GM19395 (cell line): Measurements from ENCODE around the gene ADPRS.

Experiments
- ATAC-seq: cut with Tn5 transposase; IDR thresholded peaks from one replicate; pipeline ENCODE4 v1.9.1; 2021; ENCODE audit warnings: mild to moderate bottlenecking, moderate library complexity; ENCODE audit not compliant: unreplicated experiment

ADPRS gene, protein sequence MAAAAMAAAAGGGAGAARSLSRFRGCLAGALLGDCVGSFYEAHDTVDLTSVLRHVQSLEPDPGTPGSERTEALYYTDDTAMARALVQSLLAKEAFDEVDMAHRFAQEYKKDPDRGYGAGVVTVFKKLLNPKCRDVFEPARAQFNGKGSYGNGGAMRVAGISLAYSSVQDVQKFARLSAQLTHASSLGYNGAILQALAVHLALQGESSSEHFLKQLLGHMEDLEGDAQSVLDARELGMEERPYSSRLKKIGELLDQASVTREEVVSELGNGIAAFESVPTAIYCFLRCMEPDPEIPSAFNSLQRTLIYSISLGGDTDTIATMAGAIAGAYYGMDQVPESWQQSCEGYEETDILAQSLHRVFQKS

GRCh38 chr1:36088577-36089392, at the start of gene ADPRS:
TSS of gene ADPRS (plus strand) at chr1:36088892. CDS start at chr1:36088905, 13 bp downstream.
- peak; percentile 83 for ATAC-seq

DNA sequence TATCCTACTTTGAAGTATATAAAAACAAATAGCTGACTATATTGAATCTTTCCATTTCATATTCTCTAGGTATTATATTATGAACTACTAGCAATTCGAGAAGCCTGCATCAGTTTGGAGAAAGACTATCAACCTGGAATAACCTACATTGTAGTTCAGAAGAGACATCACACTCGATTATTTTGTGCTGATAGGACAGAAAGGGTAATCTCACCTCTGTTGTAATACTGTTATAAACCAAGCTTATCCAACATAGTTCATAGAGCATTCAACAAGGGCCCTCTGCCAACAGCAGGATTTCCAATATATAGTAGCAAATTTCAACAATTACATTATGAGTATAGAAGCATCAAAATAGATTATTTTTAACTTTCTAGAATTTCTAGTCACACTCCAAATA, 48.5 kb upstream of the ADPRS start:
- ATAC-seq: no peak

- ATAC-seq: no peak
Observed at GRCh38 chr1:36051821-36052220, 36.9 kb upstream of the ADPRS start.

- ATAC-seq: no peak
Observed at GRCh38 chr1:36053978-36054377, 34.7 kb upstream of the ADPRS start.

GRCh38 chr1:36055706-36056105, 33.0 kb upstream of the ADPRS start:
- ATAC-seq: no peak

GRCh38 chr1:36062315-36062714, 26.4 kb upstream of the ADPRS start:
- no peak for ATAC-seq

- no peak for ATAC-seq
Observed at GRCh38 chr1:36067871-36068270, 20.8 kb upstream of the ADPRS start.

- no peak for ATAC-seq
Observed at GRCh38 chr1:36068866-36069265, 19.8 kb upstream of the ADPRS start.

- no peak for ATAC-seq
Observed at GRCh38 chr1:36070349-36070748, 18.3 kb upstream of the ADPRS start.

DNA sequence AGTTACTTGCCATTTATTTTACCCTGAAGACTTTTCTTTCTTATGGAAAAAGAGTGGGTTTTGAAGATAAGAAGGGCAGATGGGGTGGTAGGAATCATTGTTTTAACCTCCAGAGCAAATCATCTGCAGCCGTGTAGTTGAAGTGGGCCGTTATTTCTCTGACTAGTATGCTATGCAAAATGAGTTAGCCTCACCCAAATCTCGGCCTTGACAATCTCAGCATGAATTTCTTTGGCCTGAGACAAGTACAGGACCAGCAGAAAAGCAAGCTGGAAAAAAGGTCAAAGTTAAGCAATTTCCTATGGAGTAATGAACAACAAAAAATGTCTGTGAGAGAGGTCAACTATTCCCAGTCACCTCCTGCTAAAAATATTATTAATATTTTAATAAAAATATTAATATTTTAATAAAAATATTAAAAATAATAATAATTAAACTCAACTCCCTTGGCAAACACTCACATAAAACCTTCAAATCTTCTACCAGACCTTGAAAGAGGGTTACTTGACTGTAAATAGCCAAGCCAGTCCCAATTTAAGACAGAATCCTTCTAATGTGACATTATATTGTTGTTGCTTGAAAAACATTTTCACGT, 11.6 kb upstream of the ADPRS start:
- ATAC-seq: no peak

DNA sequence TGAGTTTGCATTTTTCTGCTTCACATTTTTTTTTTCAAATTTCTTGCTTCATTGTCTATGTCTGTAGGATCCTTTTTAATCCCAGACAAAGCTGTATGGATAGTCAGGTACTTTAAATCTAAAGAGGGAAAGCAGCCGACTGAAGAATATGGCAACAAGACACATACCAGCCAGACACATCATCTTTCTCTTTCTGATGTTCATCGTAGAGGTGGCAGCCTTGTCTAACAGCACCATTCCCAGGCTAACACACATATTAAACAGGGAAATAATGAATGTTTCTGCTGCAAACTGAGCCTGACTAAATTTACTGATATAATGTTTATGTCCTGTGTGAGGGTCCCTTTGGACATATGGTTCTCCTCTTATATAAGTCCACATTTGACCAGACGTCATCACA, 8.5 kb upstream of the ADPRS start:
- ATAC-seq: no peak

GRCh38 chr1:36080801-36081200, 7.9 kb upstream of the ADPRS start:
- no peak for ATAC-seq

- no peak for ATAC-seq
Observed at GRCh38 chr1:36081926-36082485, 6.7 kb upstream of the ADPRS start.

DNA sequence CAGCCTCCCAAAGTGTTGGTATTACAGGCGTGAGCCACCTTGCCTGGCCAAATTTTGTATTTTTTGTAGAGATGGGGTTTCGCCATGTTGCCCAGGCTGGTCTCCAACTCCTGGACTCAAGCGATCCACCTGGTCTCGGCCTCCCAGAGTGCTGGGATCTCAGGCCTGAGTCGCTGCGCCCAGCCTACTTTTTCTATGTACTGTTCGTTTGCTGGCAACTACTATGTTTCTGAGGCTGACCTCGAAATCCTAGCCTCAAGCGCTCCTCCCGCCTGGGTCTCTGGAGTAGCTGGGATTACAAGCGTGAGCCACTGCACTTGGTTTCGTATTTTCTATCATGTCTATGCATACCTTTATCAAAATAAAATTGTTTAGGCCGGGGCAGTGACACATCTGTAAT, 5.5 kb upstream of the ADPRS start:
- ATAC-seq: no peak

- ATAC-seq: no peak
Observed at GRCh38 chr1:36083635-36084496, 4.8 kb upstream of the ADPRS start, which contains the start of gene TEKT2. TSS of gene TEKT2 (plus strand) at chr1:36084094. CDS start at chr1:36084922, 828 bp downstream.

DNA sequence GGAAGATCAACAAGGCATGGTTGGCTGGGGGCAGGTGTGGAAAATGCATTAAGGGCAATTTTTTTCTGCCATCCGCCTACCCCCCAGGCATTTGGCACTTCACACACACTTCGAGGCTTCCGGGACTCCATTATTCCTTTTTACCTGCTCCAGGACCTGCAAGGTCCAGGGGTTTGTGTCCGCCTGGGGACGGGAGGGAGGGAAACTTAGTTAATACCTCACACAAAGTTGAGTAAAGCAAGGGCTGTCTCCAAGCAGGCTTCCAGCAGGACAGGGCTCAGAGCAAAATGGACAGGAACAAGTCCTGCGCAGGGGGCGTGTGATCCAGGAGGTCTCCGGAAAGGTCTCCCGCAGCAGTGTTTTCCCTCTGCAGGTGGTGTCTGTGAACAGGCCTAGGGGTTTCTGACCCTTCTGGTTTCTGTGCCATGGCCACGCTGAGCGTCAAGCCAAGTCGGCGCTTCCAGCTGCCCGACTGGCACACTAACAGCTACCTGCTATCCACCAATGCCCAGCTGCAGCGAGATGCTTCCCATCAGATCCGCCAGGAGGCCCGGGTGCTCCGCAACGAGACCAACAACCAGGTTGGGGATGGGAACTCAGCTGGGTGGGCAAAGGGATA, 4.1 kb upstream of the ADPRS start:
- no peak for ATAC-seq

DNA sequence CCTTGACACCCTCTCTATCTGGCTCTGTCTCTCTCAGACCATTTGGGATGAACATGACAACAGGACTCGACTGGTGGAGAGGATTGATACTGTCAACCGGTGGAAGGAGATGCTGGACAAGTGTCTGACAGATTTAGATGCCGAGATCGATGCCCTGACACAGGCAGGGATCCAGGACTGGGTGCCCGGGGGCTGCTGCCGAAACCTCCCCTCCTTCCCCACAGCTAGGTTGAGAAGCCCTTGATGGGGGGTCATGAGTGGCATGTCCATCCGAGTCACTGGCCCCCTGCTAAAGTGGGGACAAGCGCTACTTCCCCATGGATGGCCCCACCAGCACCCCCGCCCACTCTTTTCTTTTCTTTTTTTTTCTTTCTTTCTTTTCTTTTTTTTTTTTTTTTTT, 3.6 kb upstream of the ADPRS start:
- ATAC-seq: no peak

- no peak for ATAC-seq
Observed at GRCh38 chr1:36085686-36086526, 2.8 kb upstream of the ADPRS start.
